PC-3 (cell line): ENCODE results near the gene CELF5. TPM values are rescaled to one million over a fixed set of nuclear protein-coding genes. Genes with fewer than 3 reads are reported as not detected.

ENCODE experiments used
- ATAC-seq: fragments of 200-7000 bp; cut with Tn5 transposase; 2 replicates; pipeline ENCODE4 v1.9.1; 2020; ENCODE audit warnings: mild to moderate bottlenecking, moderate library complexity
- BruUV-seq: library from RNA; stranded (reverse); fragments of 400-500 nt; replicated peaks from 2 replicates; lab custom pipeline; 2021; lab: Mats Ljungman, UMichigan
- CTCF ChIA-PET: fragments of 300-600 bp; sonication (Branson Sonifier 250); formaldehyde crosslinking; loops from one replicate; lab custom pipeline; 2022; ENCODE audit warnings: antibody characterized with exemption; lab: Charles Lee
- POLR2A ChIA-PET: fragments of 300-600 bp; sonication (Branson Sonifier 250); formaldehyde crosslinking; loops from one replicate; lab custom pipeline; 2022; ENCODE audit warnings: antibody characterized with exemption; ENCODE audit not compliant: unreplicated experiment; lab: Charles Lee
- DNase-seq: peaks from one replicate; pipeline ENCODE4 v3.0.0-alpha.2; 2015
- H2AFZ ChIP-seq: fragments of 300-600 bp; sonication (generic); 2 replicates; pipeline ENCODE4 v1.6.0; 2016; ENCODE audit warnings: antibody characterized with exemption, low read length
- H3F3A ChIP-seq: fragments of 300-600 bp; sonication (generic); one replicate; pipeline ENCODE4 v1.6.0; 2017; ENCODE audit warnings: antibody characterized with exemption, low read length, control low read depth, mild to moderate bottlenecking; ENCODE audit not compliant: unreplicated experiment
- H3K27ac ChIP-seq: fragments of 300-600 bp; sonication (generic); 2 replicates; pipeline ENCODE4 v1.5.1; 2016; ENCODE audit warnings: mild to moderate bottlenecking, low read length
- H3K27me3 ChIP-seq: fragments of 300-600 bp; sonication (generic); 2 replicates; pipeline ENCODE4 v1.6.1; 2016; ENCODE audit warnings: low read length, mixed read lengths
- H3K36me3 ChIP-seq: fragments of 300-600 bp; sonication (generic); 2 replicates; pipeline ENCODE4 v1.6.1; 2016; ENCODE audit warnings: low read depth, mixed run types, low read length, mixed read lengths
- H3K4me1 ChIP-seq: fragments of 300-600 bp; sonication (generic); 2 replicates; pipeline ENCODE4 v1.5.1; 2016; ENCODE audit warnings: low read length; ENCODE audit not compliant: insufficient read depth
- H3K4me2 ChIP-seq: fragments of 300-600 bp; sonication (generic); 2 replicates; pipeline ENCODE4 v1.6.0; 2016; ENCODE audit warnings: low read length
- H3K4me3 ChIP-seq: fragments of 300-600 bp; sonication (generic); 2 replicates; pipeline ENCODE4 v1.5.1; 2016; ENCODE audit warnings: mild to moderate bottlenecking, low read length, mixed read lengths
- H3K79me2 ChIP-seq: fragments of 300-600 bp; sonication (generic); 2 replicates; pipeline ENCODE4 v1.6.1; 2017; ENCODE audit warnings: low read length, mixed read lengths
- H3K9ac ChIP-seq: fragments of 300-600 bp; sonication (generic); 2 replicates; pipeline ENCODE4 v1.6.0; 2016; ENCODE audit warnings: mild to moderate bottlenecking, low read length
- H3K9me2 ChIP-seq: fragments of 300-600 bp; sonication (generic); replicated peaks from 2 replicates; pipeline ENCODE4 v1.6.1; 2016; ENCODE audit warnings: mixed run types, low read length, mixed read lengths
- H3K9me3 ChIP-seq: fragments of 300-600 bp; sonication (generic); 2 replicates; pipeline ENCODE4 v1.6.1; 2016; ENCODE audit warnings: low read length, mixed read lengths
- H4K20me1 ChIP-seq: fragments of 300-600 bp; sonication (generic); 2 replicates; pipeline ENCODE4 v1.6.1; 2016; ENCODE audit warnings: low read length, mixed read lengths
- CTCF ChIP-seq: fragments of 300-600 bp; sonication (generic); conservative IDR thresholded peaks from 2 replicates; pipeline ENCODE4 v1.5.1; 2017; ENCODE audit warnings: antibody characterized with exemption, low read depth, mild to moderate bottlenecking, low read length
- EZH2 ChIP-seq: fragments of 300-600 bp; sonication (generic); IDR thresholded peaks from one replicate; pipeline ENCODE4 v1.6.1; 2017; ENCODE audit warnings: antibody characterized with exemption, mild to moderate bottlenecking, low read length; ENCODE audit not compliant: unreplicated experiment
- EZH2phosphoT487 ChIP-seq: fragments of 300-600 bp; sonication (generic); IDR thresholded peaks from 2 replicates; pipeline ENCODE4 v1.6.1; 2018; ENCODE audit warnings: mild to moderate bottlenecking, antibody characterized with exemption, low read length, borderline replicate concordance
- intact Hi-C: fragments of 100-400 bp; cut with micrococcal nuclease; formaldehyde crosslinking; loops from 2 replicates; pipeline ENCODE4 v1.9.0; 2023
- total RNA-seq: library from RNA; depleted of rRNA; stranded (reverse); fragments of >200 nt; gene quantifications from 2 replicates; pipeline ENCODE4 v1.2.3, GENCODE V29; 2014

The CELF5 gene
- total RNA-seq, 1 experiment from 2014 or later, result 0.44 TPM

DNA sequence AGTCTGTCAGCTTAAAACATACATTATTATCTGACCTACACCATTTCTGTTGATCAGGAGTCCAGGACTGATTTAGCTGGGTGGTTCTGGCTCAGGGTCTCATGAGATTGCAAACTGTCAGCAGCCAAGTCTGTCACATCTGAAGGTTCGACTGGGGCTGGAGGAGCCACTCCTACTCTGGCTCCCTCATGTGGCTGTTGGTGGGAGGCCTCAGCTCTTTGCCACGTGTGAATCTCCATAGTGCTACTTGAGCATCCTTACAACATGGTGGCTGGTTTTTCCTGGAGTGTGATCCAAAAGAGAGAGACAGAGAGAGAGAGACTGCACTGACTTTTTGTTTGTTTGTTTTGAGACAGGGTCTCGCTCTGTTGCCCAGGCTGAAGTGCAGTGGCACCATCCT is 78.3 kb downstream of the CELF5 start:
- Histone ChIP-seq H3F3A (no peaks in the 10 kb centered on the region), H3K9me2 (no peaks in the 10 kb centered on the region), H3K9ac (no peak overlapping the region), H3K9me3 (no peaks in the 10 kb centered on the region), H3K27ac (no peak overlapping the region), H3K4me2 (no peak overlapping the region), H3K79me2 (no peaks in the 10 kb centered on the region), H3K4me3 (no peak overlapping the region), H3K27me3 (no peaks in the 10 kb centered on the region), H4K20me1 (no peaks in the 10 kb centered on the region), H3K36me3 (no peaks in the 10 kb centered on the region), H3K4me1 (no peaks in the 10 kb centered on the region), H2AFZ (no peak overlapping the region)
- ATAC-seq, result no peak
- TF ChIP-seq EZH2 (no peak), EZH2phosphoT487 (no peak), CTCF (no peak)
- intact Hi-C loops, result no loop called here
- POLR2A ChIA-PET, result no interaction called here
- CTCF ChIA-PET, result no interaction called here
- BruUV-seq, result no TSS peak
- DNase-seq, result no peak

DNA sequence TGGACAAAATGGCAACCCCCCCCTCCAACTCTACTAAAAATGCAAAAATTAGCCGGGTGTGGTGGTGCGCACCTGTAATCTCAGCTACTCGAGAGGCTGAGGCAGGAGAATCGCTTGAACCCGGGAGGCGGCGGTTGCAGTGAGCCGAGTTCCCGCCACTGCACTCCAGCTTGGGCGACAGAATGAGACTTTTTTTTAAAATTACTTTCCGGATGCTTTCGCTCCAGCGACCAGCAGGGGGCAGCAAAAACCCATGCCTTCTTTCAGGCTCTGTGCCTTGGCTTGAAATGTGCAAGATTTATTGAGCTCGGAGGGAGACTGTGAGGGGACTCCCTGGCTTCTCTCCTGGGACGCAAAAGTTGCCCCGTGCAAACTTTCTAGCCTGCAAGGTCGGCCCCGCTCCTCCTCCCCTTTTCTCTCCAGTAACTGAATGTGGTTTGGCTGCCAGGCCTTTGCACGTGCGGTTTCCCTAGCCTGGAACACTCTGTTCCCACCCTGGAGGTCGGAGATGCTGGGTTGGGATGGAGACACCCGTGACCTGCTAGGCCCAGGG is 80.5 kb downstream of the CELF5 start:
- Histone ChIP-seq H4K20me1 (no peaks in the 10 kb centered on the region), H3K27ac (no peak overlapping the region), H3F3A (no peaks in the 10 kb centered on the region), H3K36me3 (no peaks in the 10 kb centered on the region), H3K4me3 (no peak overlapping the region), H3K27me3 (no peaks in the 10 kb centered on the region), H3K9me3 (no peaks in the 10 kb centered on the region), H3K79me2 (no peaks in the 10 kb centered on the region), H2AFZ (0 out of 2 replicates have a peak overlapping the region, but pooled peaks have one; percentile 45), H3K4me1 (no peaks in the 10 kb centered on the region), H3K4me2 (peak overlapping the region; percentile 23), H3K9ac (no peak overlapping the region), H3K9me2 (no peaks in the 10 kb centered on the region)
- DNase-seq (peak; percentile 77), ATAC-seq (no peak)
- ChIA-PET POLR2A (no interaction called here), CTCF (interaction anchor here (0.6 to 1.5 kb wide), 7 partner anchors 10 to 1089 kb away, joined by 3 to 17 read pairs (median 4); no protein-coding TSS in a partner anchor)
- no TSS peak for BruUV-seq
- intact Hi-C loops, result loop anchor here (2.0 kb wide), 1 partner anchor 168 kb away; no protein-coding TSS in a partner anchor
- TF ChIP-seq EZH2phosphoT487 (no peak), CTCF (peak; percentile 70), EZH2 (no peak)

DNA sequence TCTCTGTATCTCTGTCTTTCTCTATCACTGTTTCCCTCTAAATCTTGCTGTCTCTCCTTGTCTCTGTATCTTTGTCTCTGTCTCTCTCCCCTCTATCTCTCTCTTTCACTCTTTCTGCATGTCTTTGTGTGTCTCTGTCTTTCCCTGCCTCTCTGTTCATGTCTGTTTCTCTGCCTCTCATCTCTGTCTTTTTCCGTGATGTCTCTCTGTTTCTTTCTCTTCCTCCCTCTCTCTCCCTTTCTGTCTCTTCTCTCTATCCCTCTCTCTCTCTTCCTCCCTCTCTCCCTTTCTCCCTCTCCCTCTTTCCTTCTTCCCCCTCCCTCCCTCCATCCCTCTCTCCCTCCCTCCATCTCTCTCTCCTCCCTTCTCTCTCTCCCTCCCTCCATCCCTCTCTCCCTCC is 85.3 kb downstream of the CELF5 start:
- intact Hi-C loops, result no loop called here
- POLR2A ChIA-PET, result no interaction called here
- H3K79me2 ChIP-seq, result no peaks in the 10 kb centered on the region
- TF ChIP-seq EZH2, result no peak
- TF ChIP-seq CTCF, result no peak
- no peak for TF ChIP-seq EZH2phosphoT487
- H3K36me3 ChIP-seq, result no peaks in the 10 kb centered on the region
- no TSS peak for BruUV-seq
- CTCF ChIA-PET, result no interaction called here
- no peak overlapping the region for H3K4me2 ChIP-seq
- DNase-seq, result no peak
- H3K9me3 ChIP-seq, result no peaks in the 10 kb centered on the region
- H3K27ac ChIP-seq, result no peak overlapping the region
- no peak for ATAC-seq
- H3K4me3 ChIP-seq, result no peak overlapping the region
- no peaks in the 10 kb centered on the region for H3K27me3 ChIP-seq
- no peaks in the 10 kb centered on the region for H4K20me1 ChIP-seq
- H3K9me2 ChIP-seq, result no peaks in the 10 kb centered on the region
- H3F3A ChIP-seq, result no peaks in the 10 kb centered on the region
- no peak overlapping the region for H2AFZ ChIP-seq
- H3K4me1 ChIP-seq, result no peaks in the 10 kb centered on the region
- no peak overlapping the region for H3K9ac ChIP-seq
